Right renal pelvis (tissue), 4 donors: ENCODE results near the gene PGLYRP1. TPM values are rescaled to one million over a fixed set of nuclear protein-coding genes. Genes with fewer than 3 reads are reported as not detected.

Experiments
- DNase-seq, 4 donors: peaks; one replicate each; pipeline ENCODE4 v3.0.0-alpha.2; 2013; ENCODE audit warnings: low read depth in 4 of 4, low spot score in 3 of 4, missing footprints in 1 of 4
- polyA plus RNA-seq, 4 donors: library from polyadenylated mRNA; unstranded; fragments of 120-200 nt; gene quantifications; one replicate each; pipeline ENCODE4 v1.2.1, GENCODE V29; 2013; ENCODE audit not compliant: insufficient read length in 4 of 4

Gene PGLYRP1, protein sequence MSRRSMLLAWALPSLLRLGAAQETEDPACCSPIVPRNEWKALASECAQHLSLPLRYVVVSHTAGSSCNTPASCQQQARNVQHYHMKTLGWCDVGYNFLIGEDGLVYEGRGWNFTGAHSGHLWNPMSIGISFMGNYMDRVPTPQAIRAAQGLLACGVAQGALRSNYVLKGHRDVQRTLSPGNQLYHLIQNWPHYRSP
- polyA plus RNA-seq = under 1 TPM; 0.22 to 0.76 (median 0.39) TPM

DNA sequence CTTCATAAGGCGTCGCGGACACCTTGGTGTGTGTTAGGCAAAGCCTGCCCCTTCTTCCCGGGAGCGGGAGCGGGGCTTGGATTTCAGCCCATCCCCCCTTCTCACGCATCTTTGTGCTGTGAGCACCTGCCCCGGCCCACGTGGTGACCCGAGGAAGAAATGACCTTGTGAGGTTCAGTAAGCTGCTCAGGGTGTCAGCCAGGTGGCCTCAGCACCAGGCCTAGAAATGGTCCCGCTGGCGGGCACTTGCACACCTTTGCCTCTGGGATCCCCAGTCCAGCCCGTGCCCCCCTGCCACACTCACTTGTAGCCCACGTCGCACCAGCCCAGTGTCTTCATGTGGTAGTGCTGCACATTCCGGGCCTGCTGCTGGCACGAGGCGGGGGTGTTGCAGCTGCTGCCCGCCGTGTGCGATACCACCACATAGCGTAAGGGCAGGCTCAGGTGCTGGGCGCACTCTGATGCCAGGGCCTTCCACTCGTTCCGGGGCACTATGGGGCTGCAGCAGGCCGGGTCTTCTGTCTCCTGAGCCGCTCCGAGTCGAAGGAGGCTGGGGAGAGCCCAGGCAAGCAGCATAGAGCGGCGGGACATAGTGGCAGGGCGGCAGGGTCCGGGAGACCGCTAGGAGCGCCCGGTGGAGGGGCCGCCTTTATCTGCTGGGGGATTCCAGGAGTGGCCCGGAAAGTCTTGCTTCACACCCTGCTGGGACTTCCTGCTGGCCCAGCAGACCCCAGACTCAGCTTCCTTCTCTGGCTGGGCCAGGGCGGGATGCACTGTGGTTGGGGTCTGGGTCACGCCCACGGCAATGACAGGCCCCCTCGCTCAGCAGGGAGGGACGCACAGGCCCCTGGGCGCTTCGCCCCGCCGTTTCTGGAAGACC is at the start of gene PGLYRP1:
Gene PGLYRP1 (minus strand): TSS at position 623 of the 880 bp plus-strand sequence. CDS start 32 bp downstream, at position 591.
- no peak for DNase-seq

DNA sequence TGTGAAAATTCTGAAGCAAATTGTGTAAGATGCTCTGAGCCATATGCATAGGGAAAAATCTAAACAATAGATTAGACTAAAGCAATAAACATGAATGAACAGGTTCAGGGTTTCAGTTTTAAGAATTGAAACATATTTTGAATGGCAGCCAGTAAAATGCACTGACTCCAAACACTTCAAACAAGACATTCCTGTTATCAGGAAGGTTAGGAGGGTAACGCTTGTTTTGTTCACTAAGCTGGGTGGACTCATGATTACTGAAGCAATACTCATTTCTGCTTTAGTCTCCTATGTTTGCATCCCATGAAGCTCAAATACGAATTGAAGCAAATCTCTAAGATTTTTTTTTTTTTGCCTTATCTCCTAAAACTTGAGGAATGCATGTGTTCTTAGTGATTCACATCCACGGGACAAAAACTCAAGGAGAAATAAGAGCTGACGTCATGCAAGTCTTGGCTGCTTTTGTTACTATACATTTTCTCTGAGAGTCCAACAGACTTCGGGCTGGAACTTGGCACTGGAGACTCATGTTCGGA is 47.0 kb upstream of the PGLYRP1 start:
- no peak for DNase-seq

DNA sequence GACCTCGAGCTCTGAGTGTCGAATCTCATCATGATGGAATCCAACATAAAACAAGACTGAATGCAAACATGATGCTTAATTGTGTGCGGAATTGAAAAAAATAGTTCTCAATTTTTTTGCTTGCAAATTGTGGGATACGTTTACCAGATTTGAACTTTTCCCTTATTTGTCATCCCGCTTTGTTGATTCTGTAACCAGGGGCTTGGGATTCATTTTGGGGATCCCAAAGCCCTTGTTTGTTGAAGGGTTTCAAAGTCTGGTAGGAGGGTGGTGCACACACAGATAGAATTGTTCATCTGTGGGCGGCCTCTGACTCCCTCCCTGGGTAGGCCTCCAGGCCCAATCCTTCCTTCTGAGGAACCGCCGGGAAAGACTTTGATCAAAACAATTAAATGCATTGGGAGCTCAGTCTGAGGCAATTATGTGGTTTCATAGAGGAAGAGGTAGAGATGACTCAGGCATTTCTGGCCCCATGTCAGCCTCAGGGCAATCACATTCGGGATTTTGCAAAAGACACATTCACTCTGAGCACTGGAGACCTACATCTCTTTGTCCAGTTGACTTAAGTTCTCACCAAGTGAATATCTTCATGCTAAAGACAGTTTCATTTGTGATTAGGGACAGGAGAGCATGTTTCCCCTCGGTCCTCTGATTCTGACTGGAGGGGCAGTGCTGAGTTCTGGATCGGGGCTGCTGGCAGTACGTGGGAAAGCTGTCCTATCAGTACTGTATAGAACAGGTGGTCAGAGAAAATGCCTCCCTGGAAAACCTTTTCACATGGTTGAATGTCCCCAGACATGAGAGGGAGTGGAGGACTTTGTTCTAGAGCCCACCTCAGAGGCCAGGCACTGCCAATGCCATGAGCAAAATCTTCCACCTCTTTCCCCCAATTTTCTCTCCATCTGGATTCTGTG is 45.7 kb upstream of the PGLYRP1 start:
- DNase-seq = no peak

DNA sequence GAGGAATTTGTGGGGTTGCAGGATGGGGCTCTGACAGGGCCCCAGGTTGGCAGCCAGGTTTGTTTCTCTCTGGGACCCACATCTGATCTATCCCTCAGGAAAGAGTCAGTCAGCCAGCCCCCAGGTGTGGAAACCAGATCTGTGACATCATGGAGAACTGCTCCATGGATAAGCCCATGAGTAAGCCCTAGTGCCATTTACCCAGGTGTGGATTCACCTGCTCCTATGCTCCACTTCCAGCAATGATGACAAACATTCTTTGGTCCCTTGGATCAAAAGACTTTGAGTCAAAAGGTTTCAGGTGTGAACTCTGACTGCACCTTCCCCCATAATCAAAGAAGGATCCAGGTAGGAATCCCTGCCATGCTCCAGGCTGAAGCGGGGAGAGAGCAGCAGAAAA is 44.8 kb upstream of the PGLYRP1 start:
- DNase-seq = no peak

DNA sequence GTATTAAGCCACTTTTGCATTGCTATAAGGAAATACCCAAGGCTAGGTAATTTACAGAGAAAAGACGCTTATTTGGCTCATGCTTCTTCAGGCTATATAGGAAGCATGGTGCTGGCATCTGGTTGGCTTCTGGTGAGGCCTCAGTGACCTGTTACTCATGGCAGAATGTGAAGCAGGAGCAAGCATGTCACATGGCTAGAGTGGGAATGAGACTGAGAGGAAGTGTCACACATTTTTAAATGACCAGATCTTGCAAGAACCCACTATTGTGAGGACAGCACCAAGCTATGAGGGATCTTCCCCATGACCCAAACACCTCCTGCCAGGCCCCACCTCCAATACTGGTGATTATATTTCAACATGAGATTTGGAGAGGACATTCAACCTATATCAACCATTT is 43.6 kb upstream of the PGLYRP1 start:
- DNase-seq = no peak

DNA sequence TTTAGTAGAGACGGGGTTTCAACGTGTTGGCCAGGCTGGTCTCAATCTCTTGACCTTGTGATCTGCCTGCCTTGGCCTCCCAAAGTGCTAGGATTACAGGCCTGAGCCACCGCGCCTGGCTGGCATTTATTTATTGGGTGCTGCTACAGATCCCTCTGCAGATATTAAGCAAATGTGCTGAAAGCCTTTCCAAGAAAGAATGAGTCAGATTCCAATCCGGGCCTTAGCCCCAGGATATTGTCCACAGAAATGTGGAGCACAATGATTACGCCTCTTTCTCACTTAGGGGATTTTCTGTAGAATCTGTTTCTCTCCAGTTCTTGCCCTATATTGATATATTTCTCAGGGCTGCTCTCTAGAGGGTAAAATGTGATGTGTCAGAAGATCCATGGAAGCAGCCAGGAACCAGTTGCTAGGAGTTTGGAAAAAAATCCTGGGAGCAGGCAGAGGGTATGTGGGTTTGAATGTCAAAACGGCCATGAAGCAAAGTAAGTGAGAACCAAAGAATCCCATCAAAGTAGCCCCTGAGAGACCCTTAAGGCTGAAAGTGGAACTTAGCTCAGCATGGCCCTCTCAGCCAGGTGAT is 42.7 kb upstream of the PGLYRP1 start:
- no peak for DNase-seq

DNA sequence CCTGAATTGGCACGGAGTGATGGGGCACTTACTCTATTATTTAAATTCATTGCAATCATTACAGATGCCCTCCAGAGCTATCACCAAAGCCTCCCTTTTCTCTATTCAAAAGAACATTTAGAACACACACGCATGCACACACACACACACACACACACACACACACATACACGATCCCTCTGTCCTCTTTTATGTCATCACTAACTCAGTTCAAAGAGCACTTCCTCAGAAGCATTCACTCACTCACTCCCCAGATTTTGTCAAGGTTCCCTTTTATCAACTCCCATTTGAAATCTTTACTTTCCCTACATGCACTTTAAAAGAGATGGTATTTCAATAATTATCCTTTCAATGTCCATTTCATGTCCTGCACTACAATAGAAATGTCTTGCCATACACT is 40.3 kb upstream of the PGLYRP1 start:
- DNase-seq = no peak

DNA sequence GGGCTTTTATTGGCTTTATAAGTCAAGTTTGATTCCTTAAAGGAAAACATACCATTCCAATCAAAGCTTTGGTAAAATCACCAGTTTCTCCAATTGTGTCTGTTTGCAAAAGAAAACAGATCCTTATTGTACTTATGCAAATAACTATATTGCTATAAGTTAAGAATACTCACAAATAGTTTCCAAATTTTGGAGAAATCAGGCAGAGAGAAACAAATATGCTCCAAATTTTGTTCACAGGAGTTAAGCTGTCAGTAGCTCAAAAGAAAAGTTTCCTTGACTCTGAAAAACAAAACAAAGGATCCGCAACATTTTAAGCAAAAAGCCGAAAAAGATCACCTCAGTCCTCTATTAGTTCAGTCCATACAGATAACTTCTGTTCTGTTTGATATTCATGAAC is 37.2 kb upstream of the PGLYRP1 start:
- DNase-seq = no peak

DNA sequence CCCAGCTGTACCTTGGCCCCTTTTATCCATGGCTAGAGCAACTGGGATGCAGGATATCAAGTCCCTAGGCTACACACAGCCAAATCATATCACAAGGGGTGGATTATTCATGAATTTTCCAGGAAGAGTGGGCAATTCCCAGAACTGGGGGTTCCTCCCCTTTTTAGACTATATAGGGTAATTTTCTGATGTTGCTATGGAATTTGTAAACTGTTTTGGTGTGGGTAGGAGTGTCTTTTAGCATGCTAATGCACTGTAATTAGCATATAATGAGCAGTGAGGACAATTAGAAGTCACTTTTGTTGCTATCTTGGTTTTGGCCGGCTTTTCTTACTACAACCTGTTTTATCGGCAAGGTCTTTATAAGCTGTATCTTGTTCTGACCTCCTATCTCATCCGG is 35.9 kb upstream of the PGLYRP1 start:
- DNase-seq = no peak

DNA sequence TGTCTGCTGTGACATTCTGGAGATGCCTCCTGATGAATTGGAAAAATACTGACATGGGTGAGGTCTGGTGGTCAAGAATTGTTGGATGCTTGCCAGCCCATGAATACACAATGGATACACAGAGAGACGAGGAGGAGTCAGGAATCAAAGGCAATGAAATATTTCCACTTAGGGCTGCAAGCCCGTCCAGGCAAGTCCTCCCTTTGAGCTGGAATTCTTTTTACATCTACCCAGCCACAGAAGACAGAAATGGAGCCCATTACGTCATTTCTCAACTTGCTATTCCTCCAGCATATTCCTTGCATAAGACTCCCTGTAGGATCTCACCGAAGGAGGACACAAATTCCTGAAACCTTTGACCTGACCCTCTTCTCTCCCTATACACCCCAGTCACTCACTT is 33.7 kb upstream of the PGLYRP1 start:
- DNase-seq = no peak

DNA sequence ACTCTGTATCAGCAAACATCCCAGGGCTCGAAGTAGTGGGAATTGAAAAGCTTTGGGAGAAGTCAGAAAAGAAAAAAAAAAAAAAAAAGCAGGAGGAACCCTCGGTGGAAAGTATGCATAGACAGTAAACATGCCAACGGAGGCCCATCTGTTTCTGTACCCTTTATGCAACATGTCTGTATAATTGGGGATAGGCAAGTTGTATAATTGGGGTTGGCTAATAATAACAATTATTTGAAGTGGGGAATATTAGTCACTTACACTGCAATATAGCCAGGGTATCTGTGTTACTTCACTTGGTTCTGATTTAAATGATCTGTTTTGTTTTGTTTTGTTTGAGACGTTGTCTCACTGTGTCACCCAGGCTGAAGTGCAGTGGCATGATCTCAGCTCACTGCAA is 30.0 kb upstream of the PGLYRP1 start:
- no peak for DNase-seq

DNA sequence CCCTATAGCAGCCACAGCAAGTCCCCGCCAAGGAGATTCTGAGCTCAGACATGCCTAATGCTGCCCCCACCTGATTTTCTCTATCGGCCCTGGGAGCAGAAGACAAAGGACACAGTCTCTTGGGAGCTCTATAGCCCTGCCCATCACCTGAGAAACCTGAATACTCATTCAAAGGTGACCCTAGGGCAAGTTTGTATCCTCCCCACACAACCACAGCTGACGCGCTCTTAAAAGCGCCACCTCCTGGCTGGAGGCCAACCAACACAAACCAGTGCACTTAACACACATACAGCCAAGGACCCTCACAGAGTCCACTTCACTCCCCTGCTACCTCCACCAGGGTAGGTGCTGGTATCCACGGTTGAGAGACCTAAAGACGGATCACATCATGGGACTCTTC is 26.7 kb upstream of the PGLYRP1 start:
- DNase-seq = no peak

DNA sequence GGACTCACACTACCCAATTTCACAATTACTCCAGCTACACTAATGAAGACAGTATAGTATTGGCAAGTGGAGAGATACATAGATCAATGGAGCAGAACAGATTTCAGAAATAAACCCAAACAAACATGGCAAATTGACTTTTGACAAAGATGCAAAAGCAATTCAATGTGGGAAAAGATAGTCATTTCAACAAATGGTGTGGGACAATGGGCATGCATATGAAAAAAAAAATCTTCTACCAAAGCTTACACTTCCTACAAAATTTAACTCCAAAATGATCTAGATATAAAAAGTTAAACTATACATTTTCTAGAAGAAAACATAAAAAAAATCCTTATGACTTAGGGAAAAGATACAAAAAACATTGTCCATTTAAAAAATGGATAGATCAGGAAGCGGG is 20.7 kb upstream of the PGLYRP1 start:
- DNase-seq = no peak

DNA sequence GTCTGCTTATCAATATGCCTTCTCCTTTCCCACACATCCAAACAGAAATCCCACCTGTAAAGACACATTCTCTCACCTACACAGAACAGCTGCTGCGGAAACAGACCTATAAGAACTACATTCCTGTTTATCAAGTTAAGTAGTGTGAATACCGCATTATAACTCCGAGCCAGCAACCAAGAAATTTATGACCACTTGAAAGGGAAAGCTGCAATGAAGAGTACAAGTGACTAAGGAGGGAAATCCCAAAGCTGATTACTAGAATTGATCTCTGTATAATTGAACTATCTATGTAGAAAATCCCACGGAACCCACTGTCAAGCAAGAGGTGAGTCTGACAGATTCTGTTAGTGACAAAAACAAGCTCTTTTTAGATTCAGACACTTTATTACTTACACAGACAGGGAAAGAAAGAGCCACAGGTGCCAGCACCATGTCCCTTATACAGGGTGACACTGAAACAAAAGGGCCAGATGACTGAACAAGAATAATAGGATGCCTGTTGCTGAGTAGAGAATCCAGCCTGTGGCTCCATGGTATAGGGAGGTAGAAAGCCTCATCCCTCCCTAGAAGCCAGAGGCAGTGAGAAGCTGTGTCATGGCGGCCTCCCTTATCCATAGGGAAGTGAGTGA is 19.5 kb upstream of the PGLYRP1 start:
- no peak for DNase-seq

DNA sequence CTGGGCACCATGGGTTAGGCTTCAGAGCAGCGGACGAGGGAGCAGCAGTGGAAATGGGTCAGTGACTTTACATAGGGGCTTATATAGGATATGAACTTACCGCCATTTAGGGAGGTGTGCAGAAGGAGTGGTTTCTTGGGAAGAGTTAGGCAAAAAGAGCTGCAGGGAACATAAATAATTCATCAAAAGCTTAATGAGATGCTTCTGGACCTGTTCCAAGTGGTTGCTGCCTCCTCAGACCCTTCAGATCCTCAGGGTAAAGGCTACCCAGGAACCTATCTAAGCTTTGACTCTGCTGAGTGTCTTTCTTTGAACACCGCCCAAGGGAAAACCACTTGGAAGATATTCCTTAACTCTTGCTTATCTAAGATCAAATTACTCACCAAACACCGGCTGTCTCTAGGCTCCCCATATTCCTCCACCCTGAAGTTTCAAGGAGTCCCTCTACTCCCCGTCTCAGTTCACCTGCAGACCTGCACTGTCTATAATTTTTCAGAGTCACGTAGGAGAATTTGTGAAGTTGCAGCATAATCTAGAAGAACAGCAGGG is 18.2 kb upstream of the PGLYRP1 start, which contains the start of gene IGFL4:
Gene IGFL4 (minus strand): TSS at position 51 of the 549 bp plus-strand sequence. CDS start 40 bp downstream, at position 11.
- DNase-seq = peak in 1 of 4 donors; percentile 12

DNA sequence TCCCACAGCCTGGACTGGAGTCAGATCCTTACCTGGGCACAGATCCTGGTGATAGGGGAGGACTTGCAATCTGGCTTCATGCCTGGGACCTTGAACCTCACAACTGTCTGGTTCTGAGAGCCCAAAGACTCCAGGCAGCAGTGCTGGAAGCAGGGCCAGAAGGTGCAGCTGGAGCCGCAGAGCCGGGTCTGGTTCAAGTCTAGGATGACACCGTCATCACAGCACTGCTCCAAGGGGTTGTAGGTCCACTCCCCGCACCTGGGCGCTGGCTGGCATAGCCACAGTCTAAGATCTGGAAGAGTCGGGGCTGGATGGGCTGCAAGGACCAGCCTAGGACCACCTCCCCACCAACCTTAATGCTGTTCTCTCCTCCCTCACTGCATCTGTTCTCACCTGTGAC is 17.3 kb upstream of the PGLYRP1 start:
- DNase-seq = no peak

DNA sequence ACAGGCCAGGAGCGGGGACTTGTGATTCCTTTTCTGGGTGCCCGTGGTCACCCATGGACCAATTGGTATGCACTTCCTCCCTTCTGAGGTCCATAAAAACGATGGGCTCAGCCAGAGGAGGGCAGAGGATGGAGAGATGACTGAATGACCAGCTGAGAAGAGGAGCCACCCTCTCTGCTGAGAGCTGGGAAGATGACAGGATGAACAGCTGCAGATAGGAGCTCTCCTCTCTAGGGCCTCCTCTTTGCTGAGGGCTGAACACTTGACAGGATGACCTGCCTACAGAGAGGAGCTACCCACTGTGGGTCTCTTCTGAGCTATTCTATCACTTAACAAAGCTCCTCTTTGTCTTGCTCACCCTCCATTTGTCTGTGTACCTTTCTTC is 13.9 kb upstream of the PGLYRP1 start:
- no peak for DNase-seq

DNA sequence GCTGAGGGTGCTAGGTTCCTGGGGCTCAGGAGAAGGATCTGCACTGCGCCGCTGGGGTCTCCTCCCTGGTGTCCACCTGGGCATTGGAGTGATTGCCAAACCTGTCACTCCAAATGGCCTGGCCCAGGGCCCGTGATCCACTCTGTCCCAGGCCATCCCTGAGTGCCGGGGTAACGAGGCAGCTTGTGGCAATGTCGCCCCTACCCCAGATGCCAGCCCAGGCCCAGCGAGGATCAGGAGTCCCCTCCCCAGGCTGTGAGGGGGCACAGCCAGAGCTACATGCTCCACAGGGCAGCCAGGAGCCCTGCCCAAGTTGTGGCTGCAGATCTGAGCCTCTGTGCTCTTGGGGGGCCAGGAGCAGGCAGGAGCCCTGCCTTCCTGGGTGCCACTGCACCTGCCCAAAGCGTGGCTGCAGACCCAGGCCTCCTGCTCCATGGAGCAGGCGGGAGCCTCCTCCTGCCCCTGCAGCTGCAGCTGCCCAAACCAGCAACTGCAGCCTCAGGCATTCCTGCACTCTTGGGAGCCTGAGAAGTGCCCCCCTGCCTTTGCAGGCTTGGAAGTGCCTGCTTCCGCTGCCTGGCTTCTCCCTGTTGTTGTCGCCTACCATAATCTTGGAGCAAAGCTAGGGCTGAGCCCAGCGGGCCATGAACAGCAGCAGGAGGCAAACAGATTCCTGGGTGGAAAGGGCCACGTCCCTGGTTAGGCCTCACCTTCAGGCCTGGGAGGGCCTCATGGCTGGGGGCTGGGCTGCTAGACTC is 13.3 kb upstream of the PGLYRP1 start:
- DNase-seq = no peak

DNA sequence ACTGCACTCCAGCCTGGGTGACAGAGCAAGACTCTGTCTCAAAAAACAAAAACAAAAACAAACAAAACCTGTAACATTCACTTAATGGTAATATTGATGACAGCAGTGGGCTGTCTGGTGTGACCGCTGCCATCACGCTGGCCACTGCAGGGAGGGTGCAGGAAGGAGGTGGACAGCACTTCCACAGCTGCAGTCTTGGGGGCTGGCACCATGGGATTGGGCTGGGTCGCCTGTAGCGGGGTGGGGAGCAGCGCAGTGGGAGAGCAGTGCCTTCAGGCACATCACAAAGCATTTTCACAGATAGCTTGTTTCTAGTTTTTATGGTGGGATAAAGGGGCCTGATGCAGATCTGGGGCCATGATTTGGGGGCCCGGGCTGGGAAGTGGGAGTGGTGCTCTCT is 12.7 kb upstream of the PGLYRP1 start:
- DNase-seq = no peak
